Posterior cingulate gyrus (tissue), 11 donors: Measurements from ENCODE around the gene SDK2.

Experiments
- DNase-seq, 10 donors: peaks; one replicate each; pipeline versions ENCODE4 v3.0.0 to v3.0.0-alpha.2; 2020 to 2021; ENCODE audit warnings: mixed read lengths in 3 of 10
- intact Hi-C: fragments of 100-400 bp; cut with DNase I; formaldehyde crosslinking; loops from one replicate; pipeline ENCODE4 v1.15.1; 2023

The SDK2 gene

GRCh38 chr17:73657473-73658116, 13.3 kb upstream of the SDK2 start:
- intact Hi-C loops = no loop called here
- peak in 6 of 10 donors; percentile 37 to 89 (median 50) for DNase-seq

- DNase-seq = no peak
- intact Hi-C loops = no loop called here
These were observed 10.0 kb upstream of the SDK2 start for GRCh38 chr17:73654241-73654640.

GRCh38 chr17:73653810-73654209, 9.6 kb upstream of the SDK2 start:
- no peak for DNase-seq
- intact Hi-C loops = no loop called here

GRCh38 chr17:73652886-73653480, 8.7 kb upstream of the SDK2 start:
- intact Hi-C loops = no loop called here
- no peak for DNase-seq

GRCh38 chr17:73650617-73651200, 6.5 kb upstream of the SDK2 start:
- DNase-seq = peak in 1 of 10 donors; percentile 45
- intact Hi-C loops = no loop called here

GRCh38 chr17:73650140-73650539, 5.9 kb upstream of the SDK2 start:
- DNase-seq = peak in 1 of 10 donors; percentile 84
- intact Hi-C loops = no loop called here

- no peak for DNase-seq
- intact Hi-C loops = loop anchor here (5.0 to 10.0 kb wide), 5 partner anchors 63 to 526 kb away; no protein-coding TSS in a partner anchor
These were observed 4.7 kb upstream of the SDK2 start for GRCh38 chr17:73648974-73649373.

GRCh38 chr17:73648543-73648820, 4.2 kb upstream of the SDK2 start:
- intact Hi-C loops = loop anchor here (5.0 to 10.0 kb wide), 5 partner anchors 64 to 526 kb away; no protein-coding TSS in a partner anchor
- DNase-seq = peak in 1 of 10 donors; percentile 50

- intact Hi-C loops = loop anchor here (5.0 to 10.0 kb wide), 5 partner anchors 64 to 527 kb away; no protein-coding TSS in a partner anchor
- DNase-seq = peak in 1 of 10 donors; percentile 70
These were observed 3.7 kb upstream of the SDK2 start for GRCh38 chr17:73647772-73648542.

GRCh38 chr17:73647301-73647695, 3.1 kb upstream of the SDK2 start:
- intact Hi-C loops = loop anchor here (5.0 to 10.0 kb wide), 5 partner anchors 65 to 528 kb away; no protein-coding TSS in a partner anchor
- peak in 1 of 10 donors; percentile 37 for DNase-seq

GRCh38 chr17:73646409-73647300, 2.4 kb upstream of the SDK2 start:
- peak in 3 of 10 donors; percentile 37 to 87 (median 48) for DNase-seq
- intact Hi-C loops = loop anchor here (5.0 to 10.0 kb wide), 5 partner anchors 66 to 528 kb away; no protein-coding TSS in a partner anchor

- intact Hi-C loops = loop anchor here (5.0 to 10.0 kb wide), 5 partner anchors 67 to 530 kb away; no protein-coding TSS in a partner anchor
- peak; percentile 44 to 97 (median 72) for DNase-seq
These were observed 1.0 kb upstream of the SDK2 start for GRCh38 chr17:73645050-73645871.

GRCh38 chr17:73643852-73644144, 447 bp downstream of the SDK2 start:
- intact Hi-C loops = loop anchor here (5.0 to 10.0 kb wide), 4 partner anchors 129 to 531 kb away; no protein-coding TSS in a partner anchor
- no peak for DNase-seq

- intact Hi-C loops = loop anchor here (5.0 to 10.0 kb wide), 4 partner anchors 128 to 532 kb away; no protein-coding TSS in a partner anchor
- DNase-seq = peak in 6 of 10 donors; percentile 49 to 91 (median 60)
These were observed 1.0 kb downstream of the SDK2 start for GRCh38 chr17:73643001-73643851.

GRCh38 chr17:73642659-73643000, 1.6 kb downstream of the SDK2 start:
- DNase-seq = no peak
- intact Hi-C loops = loop anchor here (5.0 to 10.0 kb wide), 4 partner anchors 128 to 532 kb away; no protein-coding TSS in a partner anchor

GRCh38 chr17:73641826-73642600, 2.2 kb downstream of the SDK2 start:
- peak in 1 of 10 donors; percentile 74 for DNase-seq
- intact Hi-C loops = loop anchor here (5.0 to 10.0 kb wide), 4 partner anchors 127 to 533 kb away; no protein-coding TSS in a partner anchor

GRCh38 chr17:73640691-73641090, 3.6 kb downstream of the SDK2 start:
- peak in 1 of 10 donors; percentile 26 for DNase-seq
- intact Hi-C loops = loop anchor here (5.0 to 10.0 kb wide), 4 partner anchors 126 to 534 kb away; no protein-coding TSS in a partner anchor
